ENCODE data around the gene GKN2. TPM values are rescaled to one million over a fixed set of nuclear protein-coding genes. Genes with fewer than 3 reads are reported as not detected.

Gene GKN2
- total RNA-seq, 1 experiment from 2014 or later, result 0.58 TPM

- POLR2A ChIA-PET (ENCODE audit: unreplicated experiment), result no interaction called here
- ATAC-seq, result no peak
- CTCF ChIA-PET, result no interaction called here
Observed at GRCh38 chr2:68939962-68940361, 12.7 kb downstream of the GKN2 start.

GRCh38 chr2:68938938-68939337, 13.8 kb downstream of the GKN2 start:
- Histone ChIP-seq H3K79me2 (ENCODE audit: low read length) (no peaks in the 10 kb centered on the region), H3K9ac (ENCODE audit: low read length) (no peak overlapping the region), H3K4me1 (ENCODE audit: insufficient read depth, low read length) (peaks cover 18% of the 10 kb centered on the region; the same call in 1 of the 2 replicates), H4K20me1 (ENCODE audit: low read length) (no peaks in the 10 kb centered on the region), H3K9me3 (ENCODE audit: low read length) (no peaks in the 10 kb centered on the region), H2AFZ (ENCODE audit: low read length) (no peak overlapping the region), H3F3A (ENCODE audit: low read length, unreplicated experiment) (no peaks in the 10 kb centered on the region), H3K4me3 (ENCODE audit: low read length) (no peak overlapping the region), H3K36me3 (ENCODE audit: low read depth, low read length) (no peaks in the 10 kb centered on the region), H3K27ac (ENCODE audit: low read length) (no peak overlapping the region), H3K4me2 (ENCODE audit: low read length) (no peak overlapping the region), H3K27me3 (ENCODE audit: low read length) (no peaks in the 10 kb centered on the region), H3K9me2 (replicated peaks; ENCODE audit: low read length) (no peaks in the 10 kb centered on the region)
- DNase-seq (no peak), ATAC-seq (no peak)
- ChIA-PET POLR2A (ENCODE audit: unreplicated experiment) (no interaction called here), CTCF (no interaction called here)
- no TSS peak for BruUV-seq (replicated peaks)
- TF ChIP-seq EZH2 (IDR thresholded peaks at IDR 0.05; ENCODE audit: low read length, unreplicated experiment), result no peak
- intact Hi-C loops (cut with micrococcal nuclease), result no loop called here

More at GRCh38 chr2:68939962-68940361, 12.7 kb downstream of the GKN2 start:
- no peaks in the 10 kb centered on the region for H3K27me3 ChIP-seq (ENCODE audit: low read length)
- TF ChIP-seq EZH2phosphoT487 (IDR thresholded peaks at IDR 0.05; ENCODE audit: borderline replicate concordance, low read length) (no peak), EZH2 (IDR thresholded peaks at IDR 0.05; ENCODE audit: low read length, unreplicated experiment) (no peak)
- TF ChIP-seq, protein P1, sequence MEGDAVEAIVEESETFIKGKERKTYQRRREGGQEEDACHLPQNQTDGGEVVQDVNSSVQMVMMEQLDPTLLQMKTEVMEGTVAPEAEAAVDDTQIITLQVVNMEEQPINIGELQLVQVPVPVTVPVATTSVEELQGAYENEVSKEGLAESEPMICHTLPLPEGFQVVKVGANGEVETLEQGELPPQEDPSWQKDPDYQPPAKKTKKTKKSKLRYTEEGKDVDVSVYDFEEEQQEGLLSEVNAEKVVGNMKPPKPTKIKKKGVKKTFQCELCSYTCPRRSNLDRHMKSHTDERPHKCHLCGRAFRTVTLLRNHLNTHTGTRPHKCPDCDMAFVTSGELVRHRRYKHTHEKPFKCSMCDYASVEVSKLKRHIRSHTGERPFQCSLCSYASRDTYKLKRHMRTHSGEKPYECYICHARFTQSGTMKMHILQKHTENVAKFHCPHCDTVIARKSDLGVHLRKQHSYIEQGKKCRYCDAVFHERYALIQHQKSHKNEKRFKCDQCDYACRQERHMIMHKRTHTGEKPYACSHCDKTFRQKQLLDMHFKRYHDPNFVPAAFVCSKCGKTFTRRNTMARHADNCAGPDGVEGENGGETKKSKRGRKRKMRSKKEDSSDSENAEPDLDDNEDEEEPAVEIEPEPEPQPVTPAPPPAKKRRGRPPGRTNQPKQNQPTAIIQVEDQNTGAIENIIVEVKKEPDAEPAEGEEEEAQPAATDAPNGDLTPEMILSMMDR (conservative IDR thresholded peaks at IDR 0.05; ENCODE audit: low read depth, low read length), result no peak
- H3K79me2 ChIP-seq (ENCODE audit: low read length), result no peaks in the 10 kb centered on the region
- H2AFZ ChIP-seq (ENCODE audit: low read length), result no peak overlapping the region
- intact Hi-C loops (cut with micrococcal nuclease), result no loop called here
- H3K9ac ChIP-seq (ENCODE audit: low read length), result no peak overlapping the region
- H4K20me1 ChIP-seq (ENCODE audit: low read length), result no peaks in the 10 kb centered on the region
- no peak overlapping the region for H3K27ac ChIP-seq (ENCODE audit: low read length)
- H3K36me3 ChIP-seq (ENCODE audit: low read depth, low read length), result no peaks in the 10 kb centered on the region
- H3K9me3 ChIP-seq (ENCODE audit: low read length), result no peaks in the 10 kb centered on the region
- no TSS peak for BruUV-seq (replicated peaks)
- H3K4me3 ChIP-seq (ENCODE audit: low read length), result no peak overlapping the region
- no peaks in the 10 kb centered on the region for H3K9me2 ChIP-seq (replicated peaks; ENCODE audit: low read length)
- no peak for DNase-seq
- peaks cover 19% of the 10 kb centered on the region; the same call in 1 of the 2 replicates for H3K4me1 ChIP-seq (ENCODE audit: insufficient read depth, low read length)
- no peak overlapping the region for H3K4me2 ChIP-seq (ENCODE audit: low read length)
- no peaks in the 10 kb centered on the region for H3F3A ChIP-seq (ENCODE audit: low read length, unreplicated experiment)

DNA sequence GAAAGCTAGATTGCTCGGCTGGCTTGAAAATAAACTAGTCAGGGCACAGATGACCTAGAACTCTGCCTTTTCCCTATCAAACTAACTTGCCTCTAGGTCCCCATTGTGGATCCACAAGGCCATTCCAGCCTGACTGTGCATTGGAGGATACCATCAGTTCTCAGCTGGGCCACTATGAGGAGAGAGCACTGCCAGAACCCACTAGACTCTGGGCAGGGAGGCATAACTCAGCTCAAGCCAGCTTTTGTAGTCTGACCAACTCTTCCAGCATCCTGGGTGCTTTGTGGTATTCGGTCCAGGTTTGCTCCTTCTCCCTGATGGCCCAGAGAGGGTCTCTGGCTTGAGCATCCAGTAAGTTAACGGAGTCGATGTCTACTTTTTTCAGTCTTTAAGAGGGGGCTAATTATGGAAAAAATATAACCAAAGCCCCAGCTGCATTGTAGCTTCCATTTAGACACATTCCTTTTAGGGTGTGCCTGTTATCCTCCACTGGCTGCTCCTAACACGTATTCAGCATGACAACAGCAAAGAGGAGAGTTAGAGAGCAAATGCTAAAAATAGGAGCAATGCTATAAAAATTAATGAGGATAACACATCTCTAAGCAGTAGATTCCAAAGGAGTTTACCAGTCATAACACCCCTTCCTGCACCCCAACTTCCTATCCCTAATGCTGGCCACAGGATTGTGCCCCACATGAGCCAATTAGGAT, 15.2 kb downstream of the GKN2 start:
- H3K9me2 ChIP-seq (replicated peaks; ENCODE audit: low read length), result no peaks in the 10 kb centered on the region
- no TSS peak for BruUV-seq (replicated peaks)
- H3K4me2 ChIP-seq (ENCODE audit: low read length), result no peak overlapping the region
- ChIA-PET CTCF (no interaction called here), POLR2A (ENCODE audit: unreplicated experiment) (no interaction called here)
- TF ChIP-seq EZH2phosphoT487 (IDR thresholded peaks at IDR 0.05; ENCODE audit: borderline replicate concordance, low read length) (no peak), EZH2 (IDR thresholded peaks at IDR 0.05; ENCODE audit: low read length, unreplicated experiment) (no peak)
- TF ChIP-seq, protein P1 (conservative IDR thresholded peaks at IDR 0.05; ENCODE audit: low read depth, low read length), result no peak
- no peaks in the 10 kb centered on the region for H3F3A ChIP-seq (ENCODE audit: low read length, unreplicated experiment)
- H3K27me3 ChIP-seq (ENCODE audit: low read length), result no peaks in the 10 kb centered on the region
- H2AFZ ChIP-seq (ENCODE audit: low read length), result no peak overlapping the region
- DNase-seq (no peak), ATAC-seq (no peak)
- no peaks in the 10 kb centered on the region for H3K79me2 ChIP-seq (ENCODE audit: low read length)
- H3K9ac ChIP-seq (ENCODE audit: low read length), result no peak overlapping the region
- peaks cover 8% of the 10 kb centered on the region; the same call in 1 of the 2 replicates for H3K4me1 ChIP-seq (ENCODE audit: insufficient read depth, low read length)
- no peak overlapping the region for H3K27ac ChIP-seq (ENCODE audit: low read length)
- intact Hi-C loops (cut with micrococcal nuclease), result no loop called here
- H4K20me1 ChIP-seq (ENCODE audit: low read length), result no peaks in the 10 kb centered on the region
- H3K36me3 ChIP-seq (ENCODE audit: low read depth, low read length), result no peaks in the 10 kb centered on the region
- H3K9me3 ChIP-seq (ENCODE audit: low read length), result no peaks in the 10 kb centered on the region
- H3K4me3 ChIP-seq (ENCODE audit: low read length), result no peak overlapping the region

Measured in PC-3 (cell line).